ENCODE data around the gene APEX2. TPM values are rescaled to one million over a fixed set of nuclear protein-coding genes. Genes with fewer than 3 reads are reported as not detected.

The APEX2 gene
- total and polyA plus RNA-seq, 2 donors (not counting 1 experiment from before 2014, with no cell fraction given): 13.1 to 18.0 TPM

DNA sequence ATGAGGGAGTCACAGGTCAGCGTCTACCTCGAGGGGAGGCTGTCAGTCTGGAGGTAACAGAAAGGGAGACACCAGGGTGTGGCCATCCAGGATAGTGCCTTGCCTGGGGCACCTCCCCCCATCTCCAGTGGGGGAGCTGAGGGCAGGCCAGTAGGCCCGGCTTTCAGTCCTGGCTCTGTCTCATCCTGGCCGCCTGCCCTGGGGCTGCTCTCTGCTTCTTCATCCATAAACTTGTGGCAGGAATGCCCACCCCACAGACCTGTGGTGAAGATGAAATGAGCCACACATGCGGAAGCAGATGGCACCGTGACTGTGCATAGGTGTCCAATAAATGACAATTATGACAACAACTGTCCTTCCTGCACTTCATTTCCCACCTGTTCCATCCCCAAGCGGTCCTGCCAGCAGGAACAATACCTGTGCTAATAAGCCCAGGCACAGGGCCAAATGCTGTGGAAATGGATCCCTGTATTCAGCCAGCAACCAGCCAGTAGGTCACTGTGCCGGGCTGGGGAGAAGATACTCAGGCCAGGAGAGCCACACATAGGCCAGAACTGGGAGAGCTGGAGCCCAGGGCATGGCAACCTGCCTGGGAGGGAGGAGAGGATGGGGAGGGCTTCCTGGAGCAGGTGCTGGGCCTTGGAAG lies 49.3 kb upstream of the APEX2 start:
- H3K9me3 Mint-ChIP-seq (ENCODE audit: insufficient read depth): no peaks in the 10 kb centered on the region
- POLR2A ChIA-PET: no interaction called here

DNA sequence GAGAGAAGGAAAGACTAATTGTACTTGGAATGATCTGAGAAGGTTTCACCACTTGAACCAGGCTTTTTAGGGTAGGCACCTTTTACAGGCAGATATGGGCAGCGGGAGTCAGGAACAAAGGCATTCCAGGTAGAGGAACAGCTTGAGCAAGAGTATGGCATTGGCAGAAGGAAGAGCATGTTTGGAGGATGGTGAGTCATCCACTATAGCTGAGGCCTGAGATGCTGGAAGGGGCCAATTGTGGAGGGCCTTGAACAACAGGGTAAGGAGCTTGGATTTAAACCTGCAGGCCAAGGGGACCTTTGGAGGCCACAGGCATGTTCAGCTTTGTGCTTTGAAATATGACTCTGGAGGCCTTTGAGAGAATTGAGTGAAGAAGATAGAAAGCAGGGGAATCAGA lies 38.4 kb upstream of the APEX2 start:
- Mint-ChIP-seq H3K9me3 (ENCODE audit: insufficient read depth) (no peaks in the 10 kb centered on the region), H3K27me3 (no peaks in the 10 kb centered on the region), H3K27ac (no peak overlapping the region), H3K4me1 (no peaks in the 10 kb centered on the region), H3K4me3 (no peak overlapping the region)
- H4K20me1 ChIP-seq (ENCODE audit: control insufficient read depth, insufficient read depth, low read length, poor library complexity, severe bottlenecking): no peaks in the 10 kb centered on the region
- TF ChIP-seq EZH2 (IDR thresholded peaks at IDR 0.05; ENCODE audit: borderline replicate concordance, insufficient read depth, low read depth, low read length, poor library complexity, severe bottlenecking): no peak
- TF ChIP-seq, protein P1, sequence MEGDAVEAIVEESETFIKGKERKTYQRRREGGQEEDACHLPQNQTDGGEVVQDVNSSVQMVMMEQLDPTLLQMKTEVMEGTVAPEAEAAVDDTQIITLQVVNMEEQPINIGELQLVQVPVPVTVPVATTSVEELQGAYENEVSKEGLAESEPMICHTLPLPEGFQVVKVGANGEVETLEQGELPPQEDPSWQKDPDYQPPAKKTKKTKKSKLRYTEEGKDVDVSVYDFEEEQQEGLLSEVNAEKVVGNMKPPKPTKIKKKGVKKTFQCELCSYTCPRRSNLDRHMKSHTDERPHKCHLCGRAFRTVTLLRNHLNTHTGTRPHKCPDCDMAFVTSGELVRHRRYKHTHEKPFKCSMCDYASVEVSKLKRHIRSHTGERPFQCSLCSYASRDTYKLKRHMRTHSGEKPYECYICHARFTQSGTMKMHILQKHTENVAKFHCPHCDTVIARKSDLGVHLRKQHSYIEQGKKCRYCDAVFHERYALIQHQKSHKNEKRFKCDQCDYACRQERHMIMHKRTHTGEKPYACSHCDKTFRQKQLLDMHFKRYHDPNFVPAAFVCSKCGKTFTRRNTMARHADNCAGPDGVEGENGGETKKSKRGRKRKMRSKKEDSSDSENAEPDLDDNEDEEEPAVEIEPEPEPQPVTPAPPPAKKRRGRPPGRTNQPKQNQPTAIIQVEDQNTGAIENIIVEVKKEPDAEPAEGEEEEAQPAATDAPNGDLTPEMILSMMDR (IDR thresholded peaks at IDR 0.05): no peak
- no peak overlapping the region for H3K27ac ChIP-seq (ENCODE audit: low read length in 2 of 2)
- H3K9me3 ChIP-seq (ENCODE audit: control extremely low read depth in 1 of 3, control insufficient read depth in 2 of 3, insufficient read depth in 1 of 3, low read length in 2 of 3): no peaks in the 10 kb centered on the region
- no peak overlapping the region for H2AFZ ChIP-seq (ENCODE audit: insufficient read depth, low read depth, low read length, poor library complexity, severe bottlenecking)
- H3K4me2 ChIP-seq (replicated peaks; ENCODE audit: low read depth, low read length, poor library complexity, severe bottlenecking): no peak overlapping the region
- H3K79me2 ChIP-seq (ENCODE audit: control insufficient read depth, insufficient read depth, low read length): no peaks in the 10 kb centered on the region
- H3K4me3 ChIP-seq (ENCODE audit: control extremely low read depth in 1 of 5, extremely low read depth in 1 of 5, insufficient read depth in 1 of 5, low read depth in 2 of 5, low read length in 4 of 5): no peak overlapping the region
- 100% methylated on average over 1 of the region's 1 CpG for whole genome bisulfite sequencing (ENCODE audit: insufficient coverage)
- H3K36me3 ChIP-seq (replicated peaks in 1 of 2; ENCODE audit: control extremely low read depth in 1 of 2, control insufficient read depth in 1 of 2, extremely low read depth in 1 of 2, insufficient read depth in 2 of 2, low read length in 1 of 2): no peaks in the 10 kb centered on the region
- H3K4me1 ChIP-seq (ENCODE audit: control insufficient read depth in 2 of 2, insufficient read depth in 2 of 2, low read length in 2 of 2): no peaks in the 10 kb centered on the region
- no peaks in the 10 kb centered on the region for H3K27me3 ChIP-seq (replicated peaks in 1 of 4; ENCODE audit: control extremely low read depth in 1 of 4, control insufficient read depth in 3 of 4, insufficient read depth in 4 of 4, low read length in 3 of 4)
- intact Hi-C loops (cut with micrococcal nuclease): no loop called here
- DNase-seq (no peak), ATAC-seq (ENCODE audit: low read depth) (no peak)
- ChIA-PET CTCF (no interaction called here), POLR2A (no interaction called here)
- no peak overlapping the region for H3K9ac ChIP-seq (ENCODE audit: low read length)

More for the DNA sequence above, 49.3 kb upstream of the APEX2 start:
- H3K36me3 ChIP-seq (replicated peaks in 1 of 2; ENCODE audit: control extremely low read depth in 1 of 2, control insufficient read depth in 1 of 2, extremely low read depth in 1 of 2, insufficient read depth in 2 of 2, low read length in 1 of 2): no peaks in the 10 kb centered on the region
- no peaks in the 10 kb centered on the region for H4K20me1 ChIP-seq (ENCODE audit: control insufficient read depth, insufficient read depth, low read length, poor library complexity, severe bottlenecking)
- H3K4me2 ChIP-seq (replicated peaks; ENCODE audit: low read depth, low read length, poor library complexity, severe bottlenecking): no peak overlapping the region
- no peak overlapping the region for H3K4me3 ChIP-seq (ENCODE audit: control extremely low read depth in 1 of 5, extremely low read depth in 1 of 5, insufficient read depth in 1 of 5, low read depth in 2 of 5, low read length in 4 of 5)
- no peak overlapping the region for H3K27ac Mint-ChIP-seq
- no peak overlapping the region for H3K27ac ChIP-seq (ENCODE audit: low read length in 2 of 2)
- intact Hi-C loops (cut with micrococcal nuclease): no loop called here
- ATAC-seq (ENCODE audit: low read depth) (no peak), DNase-seq (no peak)
- H3K27me3 ChIP-seq (replicated peaks in 1 of 4; ENCODE audit: control extremely low read depth in 1 of 4, control insufficient read depth in 3 of 4, insufficient read depth in 4 of 4, low read length in 3 of 4): no peaks in the 10 kb centered on the region
- H3K4me1 ChIP-seq (ENCODE audit: control insufficient read depth in 2 of 2, insufficient read depth in 2 of 2, low read length in 2 of 2): no peaks in the 10 kb centered on the region
- TF ChIP-seq EZH2 (IDR thresholded peaks at IDR 0.05; ENCODE audit: borderline replicate concordance, insufficient read depth, low read depth, low read length, poor library complexity, severe bottlenecking): no peak
- TF ChIP-seq, protein P1 (IDR thresholded peaks at IDR 0.05): no peak
- H3K27me3 Mint-ChIP-seq: peaks cover 4% of the 10 kb centered on the region
- H3K4me1 Mint-ChIP-seq: no peaks in the 10 kb centered on the region
- H3K79me2 ChIP-seq (ENCODE audit: control insufficient read depth, insufficient read depth, low read length): no peaks in the 10 kb centered on the region
- no peak overlapping the region for H3K9ac ChIP-seq (ENCODE audit: low read length)
- H3K9me3 ChIP-seq (ENCODE audit: control extremely low read depth in 1 of 3, control insufficient read depth in 2 of 3, insufficient read depth in 1 of 3, low read length in 2 of 3): no peaks in the 10 kb centered on the region
- WGBS (ENCODE audit: insufficient coverage): 94% methylated on average over 5 of the region's 8 CpGs
- H2AFZ ChIP-seq (ENCODE audit: insufficient read depth, low read depth, low read length, poor library complexity, severe bottlenecking): no peak overlapping the region
- CTCF ChIA-PET: no interaction called here
- H3K4me3 Mint-ChIP-seq: no peak overlapping the region

Measured in B cell (primary cell).